Keratinocyte (primary cell): Measurements from ENCODE around the gene SERPINH1. TPM values are rescaled to one million over a fixed set of nuclear protein-coding genes. Genes with fewer than 3 reads are reported as not detected.
A peak's percentile ranks its signal among the peaks of the same experiment; 100 is the strongest.

ENCODE experiments used
- DNase-seq: peaks from one replicate; pipeline ENCODE4 v3.0.0-alpha.2; 2011; ENCODE audit warnings: low read depth, missing footprints, low spot score
- FAIRE-seq: peaks from 2 replicates; lab custom pipeline; 2011; peaks lifted over from hg19 to GRCh38; lab: Jason Lieb, UNC
- H2AFZ ChIP-seq: 2 replicates; pipeline ENCODE4 v1.6.0; 2012; ENCODE audit warnings: low read length, control low read depth, inconsistent platforms; ENCODE audit not compliant: control insufficient read depth
- H3K27ac ChIP-seq: 2 replicates; pipeline ENCODE4 v1.5.1; 2011; ENCODE audit warnings: low read length; ENCODE audit not compliant: control insufficient read depth, insufficient read depth
- H3K27me3 ChIP-seq: 3 replicates; pipeline ENCODE4 v1.6.0; 2011; ENCODE audit warnings: low read length; ENCODE audit not compliant: control insufficient read depth, insufficient read depth; ENCODE audit errors: extremely low read depth
- H3K36me3 ChIP-seq, 2 experiments: 2 replicates in 1 of 2; 3 replicates in 1 of 2; pipeline ENCODE4 v1.5.1; 2011; ENCODE audit warnings: low read length in 2 of 2, mild to moderate bottlenecking in 1 of 2; ENCODE audit not compliant: control insufficient read depth in 2 of 2, insufficient read depth in 2 of 2; ENCODE audit errors: extremely low read depth in 1 of 2
- H3K4me1 ChIP-seq: 3 replicates; pipeline ENCODE4 v1.5.1; 2011; ENCODE audit warnings: low read length; ENCODE audit not compliant: control insufficient read depth, insufficient read depth; ENCODE audit errors: extremely low read depth
- H3K4me2 ChIP-seq: 3 replicates; pipeline ENCODE4 v1.6.0; 2011; ENCODE audit warnings: low read depth, low read length; ENCODE audit not compliant: control insufficient read depth, insufficient read depth; ENCODE audit errors: extremely low read depth
- H3K4me3 ChIP-seq, 3 experiments: fragments of 200-600 bp in 1 of 3; sonication (generic) in 1 of 3; 2 replicates in 2 of 3; 3 replicates in 1 of 3; pipeline ENCODE4 v1.5.1; 2011 to 2016; ENCODE audit warnings: low read length in 3 of 3, mild to moderate bottlenecking in 3 of 3, control low read depth in 2 of 3, inconsistent platforms in 1 of 3, low read depth in 1 of 3, mixed read lengths in 1 of 3, mixed run types in 1 of 3, moderate library complexity in 1 of 3; ENCODE audit not compliant: control insufficient read depth in 2 of 3, insufficient read depth in 2 of 3; ENCODE audit errors: extremely low read depth in 1 of 3
- H3K79me2 ChIP-seq: 2 replicates; pipeline ENCODE4 v1.6.0; 2012; ENCODE audit warnings: low read length; ENCODE audit not compliant: control insufficient read depth, insufficient read depth
- H3K9ac ChIP-seq: 3 replicates; pipeline ENCODE4 v1.6.0; 2011; ENCODE audit warnings: low read length; ENCODE audit not compliant: control insufficient read depth, insufficient read depth; ENCODE audit errors: extremely low read depth
- H3K9me1 ChIP-seq: 3 replicates; pipeline ENCODE4 v1.6.0; 2011; ENCODE audit warnings: low read length; ENCODE audit not compliant: control insufficient read depth, insufficient read depth; ENCODE audit errors: extremely low read depth
- H3K9me3 ChIP-seq: 2 replicates; pipeline ENCODE4 v1.5.1; 2012; ENCODE audit warnings: low read depth, low read length; ENCODE audit not compliant: control insufficient read depth
- H4K20me1 ChIP-seq: 3 replicates; pipeline ENCODE4 v1.6.0; 2011; ENCODE audit warnings: low read length; ENCODE audit not compliant: control insufficient read depth, insufficient read depth; ENCODE audit errors: extremely low read depth
- EZH2 ChIP-seq: IDR thresholded peaks from one replicate; pipeline ENCODE4 v1.6.1; 2012; ENCODE audit warnings: inconsistent platforms, mild to moderate bottlenecking, low read length, moderate library complexity
- dilution Hi-C: fragments of 300-500 bp; cut with MboI; formaldehyde crosslinking; loops from one replicate; pipeline ENCODE4 v1.7.0; 2020; ENCODE audit warnings: low sequenced_read_pairs; ENCODE audit not compliant: extremely low pct_ligation_motif_present
- polyA plus RNA-seq, 5 experiments: library from polyadenylated mRNA; depleted of rRNA in 3 of 5; stranded (reverse) in 3 of 5; stranded (forward) in 1 of 5; unstranded in 1 of 5; fragments of >200 nt; gene quantifications; 1 replicate in 1 of 5; 2 replicates in 3 of 5; 3 replicates in 1 of 5; pipeline versions ENCODE4 v1.2.1 to v1.2.3, GENCODE V29; 2011 to 2012; ENCODE audit warnings: missing spikeins in 2 of 5, low read depth in 1 of 5, low replicate concordance in 1 of 5
- TF ChIP-seq, protein P1 (sequence below), 3 experiments: IDR thresholded peaks in 1 of 3; conservative IDR thresholded peaks in 1 of 3; optimal IDR thresholded peaks in 1 of 3; 2 replicates in 2 of 3; 3 replicates in 1 of 3; pipeline versions ENCODE3 to v1.5.1; 2011; ENCODE audit warnings: low read length in 3 of 3, mild to moderate bottlenecking in 3 of 3, moderate library complexity in 2 of 3, control low read depth in 1 of 3, inconsistent platforms in 1 of 3; ENCODE audit not compliant: insufficient read depth in 2 of 3; ENCODE audit errors: extremely low read depth in 1 of 3

The SERPINH1 gene
- polyA plus RNA-seq, 1 donor (not counting 4 experiments of a cell fraction or from before 2014, with no cell fraction given) = 136 TPM

GRCh38 chr11:75579841-75580240 lies 17.8 kb downstream of the SERPINH1 start:
- H3K9me1 ChIP-seq = no peaks in the 10 kb centered on the region
- H3K9me3 ChIP-seq = no peaks in the 10 kb centered on the region
- H3K4me3 ChIP-seq = no peak overlapping the region
- no peaks in the 10 kb centered on the region for H3K27me3 ChIP-seq
- H3K4me2 ChIP-seq = no peak overlapping the region
- no peaks in the 10 kb centered on the region for H3K79me2 ChIP-seq
- no peaks in the 10 kb centered on the region for H4K20me1 ChIP-seq
- no peak overlapping the region for H3K27ac ChIP-seq
- H3K4me1 ChIP-seq = peaks cover 10% of the 10 kb centered on the region
- DNase-seq (no peak), FAIRE-seq (no peak)
- no peak overlapping the region for H2AFZ ChIP-seq
- H3K36me3 ChIP-seq = no peaks in the 10 kb centered on the region
- TF ChIP-seq EZH2 = no peak
- TF ChIP-seq, protein P1, sequence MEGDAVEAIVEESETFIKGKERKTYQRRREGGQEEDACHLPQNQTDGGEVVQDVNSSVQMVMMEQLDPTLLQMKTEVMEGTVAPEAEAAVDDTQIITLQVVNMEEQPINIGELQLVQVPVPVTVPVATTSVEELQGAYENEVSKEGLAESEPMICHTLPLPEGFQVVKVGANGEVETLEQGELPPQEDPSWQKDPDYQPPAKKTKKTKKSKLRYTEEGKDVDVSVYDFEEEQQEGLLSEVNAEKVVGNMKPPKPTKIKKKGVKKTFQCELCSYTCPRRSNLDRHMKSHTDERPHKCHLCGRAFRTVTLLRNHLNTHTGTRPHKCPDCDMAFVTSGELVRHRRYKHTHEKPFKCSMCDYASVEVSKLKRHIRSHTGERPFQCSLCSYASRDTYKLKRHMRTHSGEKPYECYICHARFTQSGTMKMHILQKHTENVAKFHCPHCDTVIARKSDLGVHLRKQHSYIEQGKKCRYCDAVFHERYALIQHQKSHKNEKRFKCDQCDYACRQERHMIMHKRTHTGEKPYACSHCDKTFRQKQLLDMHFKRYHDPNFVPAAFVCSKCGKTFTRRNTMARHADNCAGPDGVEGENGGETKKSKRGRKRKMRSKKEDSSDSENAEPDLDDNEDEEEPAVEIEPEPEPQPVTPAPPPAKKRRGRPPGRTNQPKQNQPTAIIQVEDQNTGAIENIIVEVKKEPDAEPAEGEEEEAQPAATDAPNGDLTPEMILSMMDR (optimal IDR thresholded peaks at IDR 0.05 in 1 of 3, IDR thresholded peaks at IDR 0.05 in 1 of 3, conservative IDR thresholded peaks at IDR 0.05 in 1 of 3; ENCODE audit: extremely low read depth in 1 of 3, insufficient read depth in 2 of 3, low read length in 3 of 3) = no peak
- dilution Hi-C loops = no loop called here
- no peak overlapping the region for H3K9ac ChIP-seq

- Histone ChIP-seq H3K79me2 (no peaks in the 10 kb centered on the region), H2AFZ (no peak overlapping the region), H3K9me3 (no peaks in the 10 kb centered on the region), H3K36me3 (no peaks in the 10 kb centered on the region), H3K9ac (peak overlapping the region; percentile 65), H3K4me2 (peak overlapping the region; percentile 76), H3K27me3 (no peaks in the 10 kb centered on the region), H3K27ac (no peak overlapping the region), H3K4me1 (peaks cover 8% of the 10 kb centered on the region), H4K20me1 (no peaks in the 10 kb centered on the region), H3K4me3 (peak overlapping the region in 1 of 3 experiments; percentile 71), H3K9me1 (no peaks in the 10 kb centered on the region)
- TF ChIP-seq, protein P1 (optimal IDR thresholded peaks at IDR 0.05 in 1 of 3, IDR thresholded peaks at IDR 0.05 in 1 of 3, conservative IDR thresholded peaks at IDR 0.05 in 1 of 3; ENCODE audit: extremely low read depth in 1 of 3, insufficient read depth in 2 of 3, low read length in 3 of 3) = no peak
- TF ChIP-seq EZH2 = no peak
- FAIRE-seq = no peak
- dilution Hi-C loops = no loop called here
- no peak for DNase-seq
These were observed 20.4 kb downstream of the SERPINH1 start for GRCh38 chr11:75582506-75582894.
